Sigmoid colon (tissue), 4 donors: ENCODE results near the gene GRAMD4.

ENCODE experiments used
- EP300 ChIP-seq, 4 donors: sonication (generic); formaldehyde crosslinking; IDR thresholded peaks; one replicate each; pipeline ENCODE4 v1.6.1; 2017; ENCODE audit warnings: antibody characterized with exemption in 4 of 4
- POLR2A ChIP-seq, 2 donors: fragments of 450-650 bp; IDR thresholded peaks; one replicate each; pipeline ENCODE4 v1.6.1; 2016; ENCODE audit warnings: antibody characterized with exemption in 2 of 2, mild to moderate bottlenecking in 2 of 2, moderate library complexity in 2 of 2
- TF ChIP-seq, protein P1 (sequence below), 4 experiments: fragments of 450-650 bp in 3 of 4; fragments of 200-600 bp in 1 of 4; IDR thresholded peaks; one replicate each; pipeline ENCODE4 v1.5.1; 2016 to 2019; ENCODE audit warnings: antibody characterized with exemption in 4 of 4, mild to moderate bottlenecking in 3 of 4, moderate library complexity in 2 of 4

DNA sequence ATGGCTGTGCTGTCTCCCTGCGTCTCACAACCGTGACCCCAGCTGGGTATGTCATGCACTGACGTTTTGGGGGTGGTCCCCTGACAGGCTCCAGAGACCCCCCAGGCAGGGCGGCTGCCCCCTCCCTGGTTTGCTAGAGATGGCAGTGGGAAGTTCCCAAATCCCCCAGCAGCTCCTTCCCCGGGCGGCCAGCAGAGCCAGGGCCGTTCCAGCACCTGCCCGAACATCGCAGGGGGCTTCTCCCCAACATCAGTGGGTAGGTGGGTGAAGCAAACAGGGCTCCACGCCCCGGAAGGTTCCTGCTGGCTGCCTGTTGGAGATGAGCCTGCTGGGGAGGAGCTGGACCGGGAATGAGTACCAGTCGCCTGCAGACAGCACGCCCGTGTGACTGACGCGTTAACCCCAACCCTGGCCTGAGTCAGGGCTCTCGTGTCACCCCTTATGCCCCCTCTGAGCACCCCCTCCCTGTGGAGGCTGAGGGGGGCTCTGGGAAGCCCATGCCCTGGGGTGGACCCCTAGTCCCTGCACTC is 45.6 kb downstream of the GRAMD4 start:
- TF ChIP-seq, protein P1, sequence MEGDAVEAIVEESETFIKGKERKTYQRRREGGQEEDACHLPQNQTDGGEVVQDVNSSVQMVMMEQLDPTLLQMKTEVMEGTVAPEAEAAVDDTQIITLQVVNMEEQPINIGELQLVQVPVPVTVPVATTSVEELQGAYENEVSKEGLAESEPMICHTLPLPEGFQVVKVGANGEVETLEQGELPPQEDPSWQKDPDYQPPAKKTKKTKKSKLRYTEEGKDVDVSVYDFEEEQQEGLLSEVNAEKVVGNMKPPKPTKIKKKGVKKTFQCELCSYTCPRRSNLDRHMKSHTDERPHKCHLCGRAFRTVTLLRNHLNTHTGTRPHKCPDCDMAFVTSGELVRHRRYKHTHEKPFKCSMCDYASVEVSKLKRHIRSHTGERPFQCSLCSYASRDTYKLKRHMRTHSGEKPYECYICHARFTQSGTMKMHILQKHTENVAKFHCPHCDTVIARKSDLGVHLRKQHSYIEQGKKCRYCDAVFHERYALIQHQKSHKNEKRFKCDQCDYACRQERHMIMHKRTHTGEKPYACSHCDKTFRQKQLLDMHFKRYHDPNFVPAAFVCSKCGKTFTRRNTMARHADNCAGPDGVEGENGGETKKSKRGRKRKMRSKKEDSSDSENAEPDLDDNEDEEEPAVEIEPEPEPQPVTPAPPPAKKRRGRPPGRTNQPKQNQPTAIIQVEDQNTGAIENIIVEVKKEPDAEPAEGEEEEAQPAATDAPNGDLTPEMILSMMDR (IDR thresholded peaks at IDR 0.05), result no peak
- no peak for TF ChIP-seq POLR2A (IDR thresholded peaks at IDR 0.05)
- TF ChIP-seq EP300 (IDR thresholded peaks at IDR 0.05), result no peak
